Endothelial cell of umbilical vein (primary cell): ENCODE measurements around the gene LRP2. TPM values are rescaled to one million over a fixed set of nuclear protein-coding genes. Genes with fewer than 3 reads are reported as not detected.

Source experiments
- BruUV-seq: library from RNA; stranded (reverse); fragments of 400-500 nt; replicated peaks from 2 replicates; lab custom pipeline; 2021; lab: Mats Ljungman, UMichigan
- CTCF ChIA-PET: fragments of 300-600, 350-600 bp; sonication (Branson Sonifier 250); formaldehyde crosslinking; loops from one replicate; lab custom pipeline; 2021; ENCODE audit warnings: antibody characterized with exemption, inconsistent platforms; lab: Charles Lee
- POLR2A ChIA-PET: fragments of 300-600, 350-600 bp; sonication (Branson Sonifier 250); formaldehyde crosslinking; loops from one replicate; lab custom pipeline; 2021; ENCODE audit warnings: antibody characterized with exemption, inconsistent platforms; lab: Charles Lee
- DNase-seq: peaks from one replicate; pipeline ENCODE4 v3.0.0-alpha.2; 2011; ENCODE audit warnings: low read depth, low spot score
- FAIRE-seq: peaks from 2 replicates; lab custom pipeline; 2011; peaks lifted over from hg19 to GRCh38; lab: Jason Lieb, UNC
- H2AFZ ChIP-seq: 2 replicates; pipeline ENCODE4 v1.6.0; 2012; ENCODE audit warnings: low read depth, low read length, control low read depth, inconsistent platforms
- H3K27ac ChIP-seq: 2 replicates; pipeline ENCODE4 v1.5.1; 2011; ENCODE audit warnings: low read depth, mild to moderate bottlenecking, control low read depth, low read length, moderate library complexity; ENCODE audit not compliant: insufficient read depth
- H3K27me3 ChIP-seq, 2 experiments: 2 replicates each; pipeline versions ENCODE4 v1.6.0 to v1.6.1; 2011; ENCODE audit warnings: low read length in 2 of 2, mixed read lengths in 1 of 2; ENCODE audit not compliant: control insufficient read depth in 2 of 2, insufficient read depth in 2 of 2
- H3K36me3 ChIP-seq, 2 experiments: 2 replicates in 1 of 2; 3 replicates in 1 of 2; pipeline ENCODE4 v1.5.1; 2011; ENCODE audit warnings: low read length in 2 of 2, mild to moderate bottlenecking in 1 of 2, moderate library complexity in 1 of 2; ENCODE audit not compliant: control insufficient read depth in 2 of 2, insufficient read depth in 2 of 2; ENCODE audit errors: extremely low read depth in 1 of 2
- H3K4me1 ChIP-seq: 3 replicates; pipeline ENCODE4 v1.5.1; 2011; ENCODE audit warnings: mild to moderate bottlenecking, low read length; ENCODE audit not compliant: control insufficient read depth, insufficient read depth; ENCODE audit errors: extremely low read depth
- H3K4me2 ChIP-seq: 2 replicates; pipeline ENCODE4 v1.6.1; 2011; ENCODE audit warnings: low read length, control low read depth, mixed read lengths; ENCODE audit not compliant: insufficient read depth
- H3K4me3 ChIP-seq, 3 experiments: fragments of 200-600 bp in 1 of 3; sonication (generic), shearing (Covaris generic) in 1 of 3; replicated peaks in 1 of 3; 2 replicates each; pipeline ENCODE4 v1.5.1; 2011 to 2016; ENCODE audit warnings: control low read depth in 3 of 3, low read length in 3 of 3, mild to moderate bottlenecking in 2 of 3, inconsistent platforms in 1 of 3, low read depth in 1 of 3, moderate library complexity in 1 of 3; ENCODE audit not compliant: insufficient read depth in 1 of 3
- H3K79me2 ChIP-seq: 2 replicates; pipeline ENCODE4 v1.6.0; 2012; ENCODE audit warnings: low read length, inconsistent platforms; ENCODE audit not compliant: control insufficient read depth, insufficient read depth
- H3K9ac ChIP-seq: replicated peaks from 2 replicates; pipeline ENCODE3; 2011; ENCODE audit warnings: low read length, control low read depth; ENCODE audit not compliant: insufficient read depth; ENCODE audit errors: extremely low read depth
- H3K9me1 ChIP-seq: replicated peaks from 3 replicates; pipeline ENCODE4 v1.6.0; 2011; ENCODE audit warnings: mild to moderate bottlenecking, low read length; ENCODE audit not compliant: control insufficient read depth, insufficient read depth; ENCODE audit errors: extremely low read depth
- H3K9me3 ChIP-seq: replicated peaks from 2 replicates; pipeline ENCODE4 v1.5.1; 2012; ENCODE audit warnings: low read length, inconsistent platforms; ENCODE audit not compliant: control insufficient read depth, insufficient read depth
- H4K20me1 ChIP-seq: replicated peaks from 2 replicates; pipeline ENCODE3; 2011; ENCODE audit warnings: mild to moderate bottlenecking, low read length; ENCODE audit not compliant: control insufficient read depth, insufficient read depth; ENCODE audit errors: extremely low read depth
- EZH2 ChIP-seq: IDR thresholded peaks from 2 replicates; pipeline ENCODE4 v1.6.1; 2012; ENCODE audit warnings: borderline replicate concordance, low read depth, mild to moderate bottlenecking, moderate library complexity, low read length, inconsistent platforms; ENCODE audit not compliant: severe bottlenecking
- FOS ChIP-seq: IDR thresholded peaks from 2 replicates; pipeline ENCODE4 v1.6.1; 2011; ENCODE audit warnings: mild to moderate bottlenecking, low read length, moderate library complexity, borderline replicate concordance; ENCODE audit not compliant: insufficient read depth
- JUN ChIP-seq: IDR thresholded peaks from 2 replicates; pipeline ENCODE4 v1.6.1; 2011; ENCODE audit warnings: borderline replicate concordance, low read depth; ENCODE audit not compliant: insufficient read length, insufficient read depth
- MYC ChIP-seq: IDR thresholded peaks from one replicate; pipeline ENCODE4 v1.6.1; 2011; ENCODE audit warnings: mild to moderate bottlenecking, low read depth, low read length
- POLR2A ChIP-seq: IDR thresholded peaks from 2 replicates; pipeline ENCODE4 v1.6.1; 2012; ENCODE audit warnings: low read depth, mild to moderate bottlenecking, control low read depth, low read length
- dilution Hi-C: fragments of 300-500 bp; cut with MboI; formaldehyde crosslinking; loops from one replicate; pipeline ENCODE4 v1.15.0; 2019; ENCODE audit warnings: low sequenced_read_pairs; ENCODE audit not compliant: extremely low pct_ligation_motif_present
- intact Hi-C: fragments of 100-400 bp; cut with micrococcal nuclease; formaldehyde crosslinking; loops from one replicate; pipeline ENCODE4 v1.10.0; 2022
- polyA plus RNA-seq, 4 experiments: library from polyadenylated mRNA; depleted of rRNA in 3 of 4; stranded (reverse) in 3 of 4; unstranded in 1 of 4; fragments of >200 nt; gene quantifications; 2 replicates each; pipeline versions ENCODE4 v1.2.1 to v1.2.3, GENCODE V29; 2011 to 2012; ENCODE audit warnings: missing spikeins in 1 of 4
- total RNA-seq: library from RNA; stranded (reverse); gene quantifications from 2 replicates; pipeline ENCODE4 v1.2.3, GENCODE V29; 2021
- TF ChIP-seq, protein P1 (sequence below), 2 donors: IDR thresholded peaks; 1 replicate in 1 of 2; 2 replicates in 1 of 2; pipeline ENCODE4 v1.5.1; 2011; ENCODE audit warnings: low read length in 2 of 2, mild to moderate bottlenecking in 2 of 2, moderate library complexity in 2 of 2, control low read depth in 1 of 2, inconsistent platforms in 1 of 2, low read depth in 1 of 2; ENCODE audit not compliant: insufficient read depth in 1 of 2; ENCODE audit errors: extremely low read depth in 1 of 2
- TF ChIP-seq, protein P2 (sequence below): IDR thresholded peaks from 2 replicates; pipeline ENCODE4 v1.6.1; 2011; ENCODE audit not compliant: insufficient read depth, insufficient read length

Gene LRP2
- total and polyA plus RNA-seq, 2 donors (not counting 3 experiments of a cell fraction or from before 2014, with no cell fraction given) = not detected

DNA sequence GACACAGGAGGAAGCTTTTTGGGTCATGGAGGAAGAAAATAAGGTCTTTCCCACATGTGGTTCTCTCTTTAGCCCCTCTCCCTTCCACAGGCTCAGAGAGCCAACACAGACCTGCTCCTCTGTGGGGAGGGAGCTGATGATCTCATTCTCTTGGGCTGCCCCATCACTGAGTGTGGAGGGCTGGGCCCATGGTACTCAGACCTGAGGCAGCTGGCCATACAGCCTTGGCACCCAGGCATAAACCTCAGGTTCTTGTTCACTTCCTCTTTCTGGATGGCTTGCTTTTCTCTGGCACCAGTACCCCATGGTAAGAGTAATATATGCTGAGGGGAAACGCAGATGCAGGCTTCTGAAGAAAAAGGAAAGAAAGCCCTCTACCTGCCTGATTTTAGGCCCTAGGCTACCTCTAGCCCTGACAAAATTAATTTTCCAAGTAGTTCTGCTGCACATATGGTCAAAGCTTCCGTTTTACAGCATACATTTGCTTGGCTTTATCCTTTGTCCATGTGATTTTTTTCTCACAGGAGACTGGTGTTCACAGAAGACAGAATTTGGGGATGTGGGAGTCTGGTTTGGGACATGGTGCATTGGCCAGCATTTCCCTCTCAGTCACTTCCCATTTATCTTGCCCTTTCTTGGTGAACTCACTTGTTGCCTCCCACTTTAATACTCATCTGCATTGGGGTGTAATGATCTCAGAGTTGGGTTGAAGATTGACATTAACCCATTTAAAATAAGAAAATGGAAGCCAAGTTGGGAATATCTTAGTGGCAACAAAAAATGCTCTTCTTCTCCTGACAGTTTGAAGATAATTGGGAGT, 281.9 kb downstream of the LRP2 start:
- POLR2A ChIA-PET = no interaction called here

More for the DNA sequence above, 281.9 kb downstream of the LRP2 start:
- Histone ChIP-seq H3K9ac (no peak overlapping the region), H3K27ac (no peak overlapping the region), H3K9me1 (no peaks in the 10 kb centered on the region), H3K79me2 (no peaks in the 10 kb centered on the region), H3K9me3 (no peaks in the 10 kb centered on the region), H3K27me3 (no peaks in the 10 kb centered on the region), H3K4me3 (no peak overlapping the region), H3K4me1 (no peaks in the 10 kb centered on the region), H3K36me3 (no peaks in the 10 kb centered on the region), H4K20me1 (no peaks in the 10 kb centered on the region), H2AFZ (no peak overlapping the region), H3K4me2 (no peak overlapping the region)
- no TSS peak for BruUV-seq
- intact Hi-C loops (no loop called here), dilution Hi-C loops (no loop called here)
- TF ChIP-seq, protein P1, sequence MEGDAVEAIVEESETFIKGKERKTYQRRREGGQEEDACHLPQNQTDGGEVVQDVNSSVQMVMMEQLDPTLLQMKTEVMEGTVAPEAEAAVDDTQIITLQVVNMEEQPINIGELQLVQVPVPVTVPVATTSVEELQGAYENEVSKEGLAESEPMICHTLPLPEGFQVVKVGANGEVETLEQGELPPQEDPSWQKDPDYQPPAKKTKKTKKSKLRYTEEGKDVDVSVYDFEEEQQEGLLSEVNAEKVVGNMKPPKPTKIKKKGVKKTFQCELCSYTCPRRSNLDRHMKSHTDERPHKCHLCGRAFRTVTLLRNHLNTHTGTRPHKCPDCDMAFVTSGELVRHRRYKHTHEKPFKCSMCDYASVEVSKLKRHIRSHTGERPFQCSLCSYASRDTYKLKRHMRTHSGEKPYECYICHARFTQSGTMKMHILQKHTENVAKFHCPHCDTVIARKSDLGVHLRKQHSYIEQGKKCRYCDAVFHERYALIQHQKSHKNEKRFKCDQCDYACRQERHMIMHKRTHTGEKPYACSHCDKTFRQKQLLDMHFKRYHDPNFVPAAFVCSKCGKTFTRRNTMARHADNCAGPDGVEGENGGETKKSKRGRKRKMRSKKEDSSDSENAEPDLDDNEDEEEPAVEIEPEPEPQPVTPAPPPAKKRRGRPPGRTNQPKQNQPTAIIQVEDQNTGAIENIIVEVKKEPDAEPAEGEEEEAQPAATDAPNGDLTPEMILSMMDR (IDR thresholded peaks at IDR 0.05; ENCODE audit: extremely low read depth in 1 of 2, insufficient read depth in 1 of 2, low read depth in 1 of 2, low read length in 2 of 2) = no peak
- TF ChIP-seq EZH2 (no peak), POLR2A (no peak), MYC (no peak), FOS (no peak), JUN (no peak)
- TF ChIP-seq, protein P2, sequence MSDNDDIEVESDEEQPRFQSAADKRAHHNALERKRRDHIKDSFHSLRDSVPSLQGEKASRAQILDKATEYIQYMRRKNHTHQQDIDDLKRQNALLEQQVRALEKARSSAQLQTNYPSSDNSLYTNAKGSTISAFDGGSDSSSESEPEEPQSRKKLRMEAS = no peak
- DNase-seq (no peak), FAIRE-seq (no peak)
- CTCF ChIA-PET = no interaction called here
